T47D (cell line): ENCODE results near the gene FNBP1.
"Not testable (repeated sequence)": the region's sequence is repeated elsewhere in the genome, so short reads cannot be mapped to it uniquely, and the experiment has no call there.

Experiments
- DNase-seq, 2 experiments: peaks; one replicate each; pipeline versions ENCODE4 v3.0.0 to v3.0.0-alpha.2; 2011 to 2012; ENCODE audit warnings: low read depth in 1 of 2, low spot score in 1 of 2
- JUND ChIP-seq: IDR thresholded peaks from 2 replicates; pipeline ENCODE4 v1.6.1; 2012; ENCODE audit warnings: low read depth
- in situ Hi-C: cut with HindIII; loops from 2 replicates; pipeline ENCODE4 v1.10.0; 2016; ENCODE audit warnings: low sequenced_read_pairs, low pct_unique_long_range_greater_than_20kb

The FNBP1 gene

GRCh38 chr9:129990269-129991010, 52.5 kb downstream of the FNBP1 start:
- in situ Hi-C loops, result no loop called here
- no peak for DNase-seq
- TF ChIP-seq JUND, result no peak

GRCh38 chr9:129989740-129990139, 53.2 kb downstream of the FNBP1 start:
- no peak for TF ChIP-seq JUND
- in situ Hi-C loops, result no loop called here
- DNase-seq, result no peak

- no peak for TF ChIP-seq JUND
- in situ Hi-C loops, result no loop called here
- no peak for DNase-seq
Observed at GRCh38 chr9:129989362-129989708, 53.7 kb downstream of the FNBP1 start.

- TF ChIP-seq JUND, result no peak
- in situ Hi-C loops, result no loop called here
- DNase-seq, result no peak
Observed at GRCh38 chr9:129988607-129989361, 54.2 kb downstream of the FNBP1 start.

- no peak for DNase-seq
- no peak for TF ChIP-seq JUND
- in situ Hi-C loops, result no loop called here
Observed at GRCh38 chr9:129987941-129988340, 55.0 kb downstream of the FNBP1 start.

GRCh38 chr9:129987047-129987446, 55.9 kb downstream of the FNBP1 start:
- TF ChIP-seq JUND, result no peak
- in situ Hi-C loops, result no loop called here
- no peak for DNase-seq

GRCh38 chr9:129984589-129984988, 58.4 kb downstream of the FNBP1 start:
- DNase-seq, in situ Hi-C loops: not testable (repeated sequence)

GRCh38 chr9:129983891-129984290, 59.1 kb downstream of the FNBP1 start:
- in situ Hi-C loops, result no loop called here
- DNase-seq, result no peak
- TF ChIP-seq JUND, result no peak

GRCh38 chr9:129981180-129981907, 61.6 kb downstream of the FNBP1 start:
- in situ Hi-C loops, result no loop called here
- no peak for TF ChIP-seq JUND
- DNase-seq, result no peak

GRCh38 chr9:129980224-129980623, 62.8 kb downstream of the FNBP1 start:
- in situ Hi-C loops, DNase-seq: not testable (repeated sequence)

- no peak for DNase-seq
- no peak for TF ChIP-seq JUND
- in situ Hi-C loops, result no loop called here
Observed at GRCh38 chr9:129979071-129979745, 63.8 kb downstream of the FNBP1 start.

- in situ Hi-C loops, result no loop called here
- DNase-seq, result no peak
- no peak for TF ChIP-seq JUND
Observed at GRCh38 chr9:129972816-129973215, 70.2 kb downstream of the FNBP1 start.
